ENCODE measurements around the gene RALGAPA2.

The RALGAPA2 gene

GRCh38 chr20:20455926-20456325 is 256.5 kb downstream of the RALGAPA2 start:
- DNase-seq: no peak
- peaks cover 4% of the 10 kb centered on the region for H3K36me3 Mint-ChIP-seq (ENCODE audit: low read depth)
- peaks cover 9% of the 10 kb centered on the region for H3K4me1 Mint-ChIP-seq
- no peak for TF ChIP-seq CTCF (IDR thresholded peaks at IDR 0.05)
- H3K4me3 Mint-ChIP-seq: no peak overlapping the region
- no peak overlapping the region for H3K27ac Mint-ChIP-seq
- H3K9me3 Mint-ChIP-seq: no peaks in the 10 kb centered on the region
- H3K27me3 Mint-ChIP-seq (ENCODE audit: low read depth, poor library complexity): peaks cover 20% of the 10 kb centered on the region

GRCh38 chr20:20454850-20455627 is 257.4 kb downstream of the RALGAPA2 start:
- DNase-seq: no peak
- Mint-ChIP-seq H3K4me1 (peaks cover 9% of the 10 kb centered on the region), H3K36me3 (ENCODE audit: low read depth) (peaks cover 4% of the 10 kb centered on the region), H3K27ac (no peak overlapping the region), H3K27me3 (ENCODE audit: low read depth, poor library complexity) (peaks cover 20% of the 10 kb centered on the region), H3K4me3 (no peak overlapping the region), H3K9me3 (no peaks in the 10 kb centered on the region)
- TF ChIP-seq CTCF (IDR thresholded peaks at IDR 0.05): no peak

GRCh38 chr20:20454367-20454766 is 258.1 kb downstream of the RALGAPA2 start:
- no peak for DNase-seq
- no peak for TF ChIP-seq CTCF (IDR thresholded peaks at IDR 0.05)
- Mint-ChIP-seq H3K4me1 (peaks cover 9% of the 10 kb centered on the region), H3K27ac (no peak overlapping the region), H3K4me3 (no peak overlapping the region), H3K36me3 (ENCODE audit: low read depth) (peaks cover 4% of the 10 kb centered on the region), H3K9me3 (no peaks in the 10 kb centered on the region), H3K27me3 (ENCODE audit: low read depth, poor library complexity) (peaks cover 20% of the 10 kb centered on the region)

- DNase-seq: peak; percentile 64
- H3K9me3 Mint-ChIP-seq: no peaks in the 10 kb centered on the region
- no peak for TF ChIP-seq CTCF (IDR thresholded peaks at IDR 0.05)
These were observed 260.2 kb downstream of the RALGAPA2 start for GRCh38 chr20:20452254-20452676.

DNA sequence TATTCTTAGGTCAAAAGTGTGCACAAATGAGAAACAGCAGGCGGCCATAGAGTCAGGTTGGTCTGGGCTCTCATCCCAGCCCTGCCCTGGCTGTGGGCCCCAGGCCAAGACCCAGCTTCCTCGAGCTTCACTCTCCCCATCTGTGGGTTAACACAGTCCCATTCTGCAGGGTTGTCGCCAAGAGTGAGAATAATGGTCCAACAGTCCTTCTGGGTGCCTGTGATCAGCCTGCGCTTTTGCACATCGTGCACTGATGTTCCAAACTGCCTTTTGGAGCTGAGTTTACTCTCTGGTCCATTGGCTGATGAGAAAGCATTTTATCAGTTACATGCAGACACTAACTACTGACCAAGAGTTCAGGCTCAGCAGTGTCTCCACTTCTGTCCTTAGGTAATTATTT is 261.9 kb downstream of the RALGAPA2 start:
- H3K27me3 Mint-ChIP-seq (ENCODE audit: low read depth, poor library complexity): peaks cover 20% of the 10 kb centered on the region
- H3K9me3 Mint-ChIP-seq: no peaks in the 10 kb centered on the region
- no peak for DNase-seq
- H3K27ac Mint-ChIP-seq: no peak overlapping the region
- peaks cover 4% of the 10 kb centered on the region for H3K36me3 Mint-ChIP-seq (ENCODE audit: low read depth)
- no peak for TF ChIP-seq CTCF (IDR thresholded peaks at IDR 0.05)
- peaks cover 9% of the 10 kb centered on the region for H3K4me1 Mint-ChIP-seq
- no peak overlapping the region for H3K4me3 Mint-ChIP-seq

More at GRCh38 chr20:20452254-20452676, 260.2 kb downstream of the RALGAPA2 start:
- Mint-ChIP-seq H3K27ac (no peak overlapping the region), H3K36me3 (ENCODE audit: low read depth) (peaks cover 4% of the 10 kb centered on the region), H3K4me1 (peaks cover 9% of the 10 kb centered on the region), H3K4me3 (peak overlapping the region; percentile 60), H3K27me3 (ENCODE audit: low read depth, poor library complexity) (peaks cover 20% of the 10 kb centered on the region)

- H3K27me3 Mint-ChIP-seq (ENCODE audit: low read depth, poor library complexity): peaks cover 20% of the 10 kb centered on the region
- H3K36me3 Mint-ChIP-seq (ENCODE audit: low read depth): peaks cover 4% of the 10 kb centered on the region
- H3K4me1 Mint-ChIP-seq: peaks cover 9% of the 10 kb centered on the region
- no peaks in the 10 kb centered on the region for H3K9me3 Mint-ChIP-seq
- no peak overlapping the region for H3K4me3 Mint-ChIP-seq
- no peak for DNase-seq
- no peak overlapping the region for H3K27ac Mint-ChIP-seq
- no peak for TF ChIP-seq CTCF (IDR thresholded peaks at IDR 0.05)
These were observed 263.6 kb downstream of the RALGAPA2 start for GRCh38 chr20:20448881-20449280.

Measured in nephron progenitor cell (in vitro differentiated cells).